NCI-H2196 treated with DMSO at 0.1 percent for 48 hours (cell line): Measurements from ENCODE around the gene CASKIN1.

Source experiments
- DNase-seq: peaks from one replicate; lab custom pipeline; 2025; ENCODE audit not compliant: unreplicated experiment; lab: John Stamatoyannopoulos, UW

The CASKIN1 gene

GRCh38 chr16:2194166-2194834, 2.1 kb downstream of the CASKIN1 start:
- no peak for DNase-seq

GRCh38 chr16:2191446-2191706, 5.0 kb downstream of the CASKIN1 start:
- no peak for DNase-seq

DNA sequence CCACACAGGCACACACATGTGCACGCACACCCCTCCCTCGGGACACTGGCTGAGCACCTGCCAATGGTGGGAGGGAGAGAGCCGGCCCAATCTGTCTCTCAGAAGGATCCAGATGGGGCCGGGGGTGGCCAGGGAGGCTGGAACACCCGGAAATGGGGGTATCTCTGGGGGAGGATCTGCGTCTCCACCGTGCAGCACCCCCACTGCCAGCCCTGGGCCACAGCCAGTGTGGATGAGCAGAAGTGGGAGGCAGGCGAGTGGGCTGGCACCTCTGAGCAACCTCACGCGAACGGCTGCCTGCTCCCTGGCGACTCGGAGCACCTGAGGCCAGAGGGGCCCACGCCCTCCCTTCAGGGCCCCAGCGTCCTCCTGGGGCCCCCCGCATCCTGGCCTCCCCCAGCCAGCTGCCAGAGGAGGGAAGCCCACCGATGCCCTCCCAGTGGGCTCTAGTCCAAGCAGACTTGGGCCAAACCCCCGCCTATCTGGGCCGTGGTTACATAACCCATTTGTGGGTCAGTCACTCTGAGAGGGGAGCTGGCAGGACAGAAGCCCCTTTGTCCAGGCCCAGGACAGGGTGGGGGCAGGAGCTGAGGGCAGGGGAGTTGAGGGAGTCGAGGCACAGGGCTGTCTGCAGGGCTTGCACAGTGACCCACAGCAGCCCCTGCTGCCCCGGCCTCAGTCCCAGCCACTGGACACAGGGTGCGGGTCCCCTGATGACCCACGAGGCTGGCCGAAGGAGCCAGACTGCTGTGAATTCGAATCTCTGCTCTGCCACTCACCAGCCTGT, 5.6 kb downstream of the CASKIN1 start:
- DNase-seq: no peak

GRCh38 chr16:2190002-2190658, 6.3 kb downstream of the CASKIN1 start:
- no peak for DNase-seq

DNA sequence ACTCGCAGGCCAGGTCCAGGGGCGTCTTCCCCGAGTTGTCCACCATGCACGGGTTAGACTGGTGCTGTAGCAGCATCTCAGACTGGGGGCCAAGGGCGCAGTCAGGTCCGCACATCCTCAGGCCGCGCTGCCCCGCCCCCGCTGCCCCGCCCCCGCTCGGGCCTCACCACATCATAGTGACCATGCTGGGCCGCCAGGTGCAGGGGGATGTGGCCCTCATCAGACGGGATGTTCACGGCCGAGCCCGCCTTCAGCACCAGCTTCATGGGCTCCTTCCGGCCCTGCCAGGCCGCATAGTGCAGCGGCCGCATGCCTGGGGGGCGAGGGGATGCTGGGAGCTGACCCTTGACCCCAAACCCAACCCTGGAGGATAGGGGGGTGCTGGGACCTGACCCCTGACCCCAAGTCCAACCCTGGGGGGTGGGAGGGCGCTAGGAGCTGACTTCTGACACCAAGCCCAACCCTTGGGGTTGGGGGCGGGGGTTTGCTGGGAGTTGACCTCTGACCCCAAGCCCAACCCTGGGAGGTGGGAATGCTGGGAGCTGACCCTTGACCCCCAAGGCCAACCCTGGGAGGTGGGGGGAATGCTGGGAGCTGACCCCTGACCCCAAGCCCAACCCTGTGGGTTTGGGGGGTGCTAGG, 7.0 kb downstream of the CASKIN1 start:
- no peak for DNase-seq

DNA sequence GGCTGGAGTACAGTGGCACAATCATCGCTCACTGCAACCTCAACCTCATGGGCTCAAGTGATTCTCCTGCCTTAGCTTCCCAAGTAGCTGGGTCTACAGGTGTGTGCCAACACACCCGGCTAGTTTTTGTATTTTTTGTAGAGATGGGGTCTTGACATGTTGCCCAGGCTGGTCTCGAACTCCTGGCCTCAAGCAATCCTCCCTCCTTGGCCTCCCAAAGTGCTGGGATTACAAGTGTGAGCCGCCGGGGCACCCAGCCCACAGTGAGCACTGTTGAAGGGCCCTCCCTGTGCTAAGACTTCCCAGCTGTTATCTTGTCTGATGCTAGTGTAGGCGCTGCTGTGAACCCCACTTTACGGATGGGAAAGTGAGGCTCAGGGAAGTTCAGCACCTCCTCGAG, 8.0 kb downstream of the CASKIN1 start:
- DNase-seq: no peak

DNA sequence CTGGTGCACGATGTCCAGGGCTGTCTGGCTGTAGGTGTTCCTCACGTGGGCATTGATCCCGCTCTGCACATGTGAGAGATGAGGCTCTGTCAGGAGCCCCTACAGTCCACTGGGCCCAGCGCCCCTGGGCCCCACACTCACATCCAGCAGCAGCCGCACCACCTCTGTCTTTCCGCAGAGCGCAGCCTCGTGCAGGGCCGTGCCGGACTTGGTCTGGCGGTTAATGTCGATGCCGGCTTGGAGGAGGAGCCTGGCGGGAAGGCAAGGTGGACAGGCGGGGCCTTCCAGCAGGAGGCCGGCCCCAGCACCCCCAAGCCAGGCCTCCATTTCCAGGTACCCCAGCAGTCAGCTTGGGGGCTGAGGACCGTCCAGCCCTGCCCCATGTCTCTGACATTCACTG, 9.2 kb downstream of the CASKIN1 start:
- DNase-seq: no peak

- no peak for DNase-seq
Measured at GRCh38 chr16:2186505-2186904, 9.9 kb downstream of the CASKIN1 start.

- DNase-seq: no peak
Measured at GRCh38 chr16:2186064-2186463, 10.3 kb downstream of the CASKIN1 start.

DNA sequence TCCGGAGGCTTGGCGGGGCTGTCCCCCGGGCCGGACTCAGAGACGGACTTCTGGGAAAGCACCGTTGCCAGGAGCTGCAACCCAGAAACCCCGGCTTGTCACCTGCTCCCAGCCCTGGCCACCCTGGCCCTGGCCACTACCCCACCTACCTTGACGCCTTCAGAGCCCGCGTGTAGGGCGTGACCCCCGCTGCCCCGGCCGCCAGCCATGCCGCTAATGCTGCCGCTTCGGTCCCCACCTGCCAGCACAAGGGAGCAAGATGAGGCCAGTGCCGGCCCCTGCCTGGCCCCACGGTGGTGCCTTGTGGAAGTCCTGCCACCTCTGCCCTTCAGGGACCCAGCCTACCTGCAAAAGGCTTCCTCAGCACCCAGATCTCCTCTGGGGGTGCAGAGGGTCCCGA, 11.4 kb downstream of the CASKIN1 start:
- no peak for DNase-seq

- no peak for DNase-seq
Measured at GRCh38 chr16:2184346-2184745, 12.1 kb downstream of the CASKIN1 start.

GRCh38 chr16:2183671-2184070, 12.7 kb downstream of the CASKIN1 start:
- no peak for DNase-seq

DNA sequence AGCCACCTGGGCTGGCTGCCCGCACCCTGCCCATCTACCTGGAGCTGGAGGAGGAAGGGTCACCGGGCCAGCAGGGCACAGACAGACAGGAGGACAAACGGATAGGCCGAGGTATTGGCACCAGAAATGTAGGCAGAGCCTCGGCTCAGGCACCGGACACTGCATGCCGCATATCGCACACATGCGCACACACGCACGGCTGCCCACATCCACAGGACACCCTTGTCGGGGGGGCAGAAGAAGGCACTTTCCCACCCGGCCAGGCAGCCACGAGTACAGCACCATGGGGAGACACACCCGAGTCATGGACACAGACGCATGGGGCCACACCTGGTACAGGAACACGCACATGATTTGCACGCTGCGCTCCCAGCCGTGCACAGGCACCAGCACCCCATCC, 14.5 kb downstream of the CASKIN1 start:
- no peak for DNase-seq

DNA sequence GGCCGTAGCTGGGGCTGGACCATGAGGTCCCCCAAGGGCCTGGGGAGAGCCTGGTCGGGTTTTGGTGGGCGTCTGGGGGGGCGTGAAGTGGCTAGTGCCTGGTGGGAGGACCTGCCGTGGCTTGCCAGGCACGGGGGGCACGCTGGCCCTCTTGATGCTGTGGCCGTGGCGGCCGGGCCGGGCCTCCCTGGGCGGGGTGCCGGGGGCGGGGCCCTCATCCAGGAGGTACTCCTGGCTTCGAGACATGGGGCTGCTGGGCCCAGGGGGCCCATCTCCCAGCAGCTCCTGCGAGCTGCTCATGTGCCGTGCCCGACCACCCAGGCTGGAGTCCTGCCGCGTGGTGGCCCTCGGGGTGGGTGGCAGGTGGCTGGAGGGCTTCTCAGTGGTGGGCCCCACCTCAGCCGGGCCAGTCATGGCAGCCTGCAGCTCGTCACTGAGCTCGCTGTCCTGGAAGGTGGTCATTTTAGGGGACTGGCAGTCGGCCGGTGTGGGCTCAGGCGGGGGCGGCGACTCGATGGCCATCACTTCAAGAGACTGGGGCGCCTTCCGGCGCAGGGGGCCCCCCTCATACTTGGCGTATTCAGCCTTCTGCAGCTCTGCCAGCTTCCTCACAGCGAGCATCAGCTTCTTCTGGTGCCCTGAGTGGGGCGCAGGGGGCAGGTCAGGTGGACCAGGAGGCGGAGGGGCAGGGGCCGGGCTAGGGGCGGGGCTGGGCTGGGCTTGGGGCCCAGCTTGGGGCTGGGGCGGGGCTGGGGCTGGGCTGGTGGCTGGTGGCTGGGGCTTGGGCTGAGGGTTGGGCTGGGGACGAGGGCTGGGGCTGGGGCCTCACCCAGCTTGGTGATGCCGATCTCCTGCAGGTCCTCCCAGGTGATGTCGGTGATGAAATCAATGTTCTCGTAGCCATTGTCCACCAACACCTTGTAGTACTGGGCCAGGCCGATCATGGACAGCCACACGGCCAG, 15.2 kb downstream of the CASKIN1 start:
- no peak for DNase-seq

DNA sequence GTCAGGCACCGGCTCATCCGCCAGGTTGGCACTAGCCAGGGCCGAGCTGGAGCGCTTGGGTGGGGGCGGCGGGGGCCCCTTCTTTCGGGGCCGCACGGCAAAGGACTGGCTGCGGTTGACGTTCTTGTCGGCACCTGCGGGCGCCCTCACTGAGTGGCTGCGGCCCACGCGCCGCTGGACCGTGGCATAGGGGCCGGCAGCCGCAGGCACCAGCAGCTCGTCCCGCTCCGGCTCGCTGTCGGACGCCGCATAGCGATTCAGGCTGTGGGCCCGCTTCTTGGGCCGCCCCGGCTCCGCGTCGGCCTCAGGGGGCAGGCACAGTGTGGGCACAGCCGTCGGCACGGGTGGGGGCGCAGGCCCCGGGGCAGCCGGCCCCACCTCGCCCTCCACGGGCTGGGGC, 15.9 kb downstream of the CASKIN1 start:
- no peak for DNase-seq

GRCh38 chr16:2179576-2179975, 16.8 kb downstream of the CASKIN1 start:
- DNase-seq: no peak

GRCh38 chr16:2179107-2179501, 17.3 kb downstream of the CASKIN1 start:
- DNase-seq: no peak

DNA sequence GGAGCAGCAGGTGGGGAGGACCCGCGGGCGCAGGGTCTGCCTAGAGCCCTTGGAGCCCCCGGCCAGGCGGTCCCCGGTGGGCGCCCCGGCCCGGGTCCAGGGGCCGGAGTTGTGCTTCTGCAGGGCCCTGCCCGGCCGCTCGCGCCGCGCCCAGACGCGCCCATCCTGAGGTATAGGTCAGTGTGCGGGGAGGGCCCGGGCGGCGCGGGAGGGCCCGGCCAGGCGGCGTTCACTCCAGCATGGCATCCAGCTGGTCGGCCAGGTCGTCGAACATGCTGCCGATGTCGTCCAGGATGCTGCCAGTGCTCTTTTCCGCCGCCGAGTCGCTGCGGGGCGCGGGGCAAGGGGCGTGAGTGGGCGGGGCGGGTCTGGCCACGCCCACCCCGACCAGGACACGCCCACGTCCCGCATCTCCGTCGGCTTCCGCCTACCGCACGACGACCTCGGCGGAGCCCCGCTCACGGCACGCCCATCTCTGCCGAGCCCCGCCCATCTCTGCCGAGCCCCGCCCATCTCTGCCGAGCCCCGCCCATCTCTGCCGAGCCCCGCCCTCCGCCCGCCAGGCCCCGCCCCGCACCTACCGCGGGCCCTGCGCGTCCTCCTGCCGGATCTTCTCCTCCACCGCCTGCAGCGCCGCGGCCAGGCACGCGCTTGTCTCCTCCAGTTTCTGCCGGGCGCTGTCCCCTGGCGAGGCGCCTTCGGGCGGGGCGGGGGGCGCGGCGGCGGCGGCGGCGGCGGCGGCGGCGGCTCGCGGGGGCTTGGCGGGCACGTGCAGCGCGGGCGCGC, 17.9 kb downstream of the CASKIN1 start:
- DNase-seq: no peak

GRCh38 chr16:2177561-2177960, 18.8 kb downstream of the CASKIN1 start:
- DNase-seq: no peak

GRCh38 chr16:2177101-2177500, 19.3 kb downstream of the CASKIN1 start:
- no peak for DNase-seq
